ENCODE data around the gene USP20.

DNA sequence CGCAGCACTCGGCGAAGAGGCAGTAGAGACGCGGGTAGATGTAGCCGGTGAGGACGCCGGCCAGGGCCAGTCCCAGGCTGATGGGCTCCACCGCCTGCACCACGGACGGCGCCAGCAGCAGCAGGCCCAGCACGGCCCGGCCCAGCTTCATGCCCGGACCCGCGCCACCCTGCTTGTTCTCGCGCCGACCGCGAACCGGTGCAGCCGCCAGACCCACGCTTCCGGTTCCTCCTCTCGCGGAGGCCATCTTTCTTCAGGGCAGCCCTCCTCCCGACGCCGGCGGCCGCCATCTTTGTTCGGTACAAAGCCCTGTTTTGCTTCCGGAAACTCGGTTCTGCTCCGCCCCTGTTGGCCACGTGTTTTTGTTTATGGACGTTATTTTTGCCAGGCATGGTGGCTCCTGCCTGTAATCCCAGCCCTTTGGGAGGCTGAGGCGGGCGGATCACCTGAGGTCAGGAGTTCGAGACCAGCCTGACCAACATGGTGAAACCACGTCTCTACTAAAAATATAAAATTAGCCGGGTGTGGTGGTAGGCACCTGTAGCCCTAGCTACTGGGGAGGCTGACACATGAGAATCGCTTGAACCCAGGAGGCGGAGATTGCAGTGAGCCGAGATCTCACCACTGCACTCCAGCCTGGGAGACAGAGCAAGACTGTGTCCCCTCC is 11.2 kb upstream of the USP20 start, which contains the start of gene TOR1A:
- TF ChIP-seq TAF1 (IDR thresholded peaks at IDR 0.05; ENCODE audit: borderline replicate concordance, low read depth, low read length) (peak; percentile 89), POLR2A (IDR thresholded peaks at IDR 0.05; ENCODE audit: low read depth, low read length) (peak; percentile 93), POLR2AphosphoS5 (IDR thresholded peaks at IDR 0.05; ENCODE audit: low read depth, low read length) (peak; percentile 87)

Data from GM12892 (cell line).